A673 (cell line): Measurements from ENCODE around the gene ACTL8. TPM values are rescaled to one million over a fixed set of nuclear protein-coding genes. Genes with fewer than 3 reads are reported as not detected.

Experiments
- BruUV-seq: library from RNA; stranded (reverse); fragments of 400-500 nt; replicated peaks from 2 replicates; lab custom pipeline; 2021; lab: Mats Ljungman, UMichigan
- CTCF ChIA-PET: fragments of 300-600 bp; sonication (Branson Sonifier 250); formaldehyde crosslinking; loops from one replicate; lab custom pipeline; 2022; ENCODE audit warnings: antibody characterized with exemption; lab: Charles Lee
- POLR2A ChIA-PET: fragments of 300-600 bp; sonication (Branson Sonifier 250); formaldehyde crosslinking; loops from one replicate; lab custom pipeline; 2022; ENCODE audit warnings: antibody characterized with exemption; ENCODE audit not compliant: low non-redundant PET; lab: Charles Lee
- DNase-seq: peaks from one replicate; pipeline ENCODE4 v3.0.0-alpha.2; 2015; ENCODE audit warnings: low spot score
- H3K27ac ChIP-seq: fragments of 200-600 bp; sonication (generic); 2 replicates; pipeline ENCODE4 v1.5.1; 2016; ENCODE audit warnings: mixed run types, low read depth, mild to moderate bottlenecking, mixed read lengths, antibody characterized with exemption, low read length; ENCODE audit not compliant: poor library complexity, severe bottlenecking
- H3K27me3 ChIP-seq: fragments of 200-600 bp; sonication (generic); replicated peaks from 2 replicates; pipeline ENCODE4 v1.6.1; 2017; ENCODE audit warnings: mixed run types, low read depth, mild to moderate bottlenecking, mixed read lengths, antibody characterized with exemption, low read length; ENCODE audit not compliant: insufficient read depth, poor library complexity
- H3K36me3 ChIP-seq: fragments of 200-600 bp; sonication (generic); 2 replicates; pipeline ENCODE4 v1.6.1; 2016; ENCODE audit warnings: mixed run types, mild to moderate bottlenecking, mixed read lengths, antibody characterized with exemption, low read length; ENCODE audit not compliant: insufficient read depth, poor library complexity, severe bottlenecking
- H3K4me1 ChIP-seq: fragments of 200-600 bp; sonication (generic); 2 replicates; pipeline ENCODE4 v1.6.1; 2017; ENCODE audit warnings: mixed run types, mild to moderate bottlenecking, mixed read lengths, antibody characterized with exemption, low read length; ENCODE audit not compliant: insufficient read depth, poor library complexity, severe bottlenecking
- H3K4me3 ChIP-seq: fragments of 200-600 bp; sonication (generic); 2 replicates; pipeline ENCODE4 v1.5.1; 2016; ENCODE audit warnings: low read depth, mixed run types, mild to moderate bottlenecking, mixed read lengths, low read length; ENCODE audit not compliant: poor library complexity, severe bottlenecking
- H3K9me3 ChIP-seq: fragments of 200-600 bp; sonication (generic); 2 replicates; pipeline ENCODE4 v1.6.1; 2016; ENCODE audit warnings: mixed run types, low read depth, mild to moderate bottlenecking, mixed read lengths, antibody characterized with exemption, low read length; ENCODE audit not compliant: poor library complexity, severe bottlenecking
- CTCF ChIP-seq: fragments of 300-800, 200-600 bp; sonication (generic); conservative IDR thresholded peaks from 2 replicates; pipeline ENCODE4 v1.5.1; 2017; ENCODE audit warnings: low read depth, mild to moderate bottlenecking, antibody characterized with exemption, low read length, moderate library complexity, mixed read lengths
- EZH2 ChIP-seq: fragments of 200-600 bp; sonication (generic); IDR thresholded peaks from 2 replicates; pipeline ENCODE4 v1.6.1; 2017; ENCODE audit warnings: borderline replicate concordance, low read depth, mild to moderate bottlenecking, mixed read lengths, antibody characterized with exemption, low read length; ENCODE audit not compliant: poor library complexity, severe bottlenecking
- intact Hi-C: fragments of 100-400 bp; cut with micrococcal nuclease; formaldehyde crosslinking; loops from one replicate; pipeline ENCODE4 v1.10.0; 2022; ENCODE audit not compliant: unreplicated experiment
- total RNA-seq: library from RNA; stranded (reverse); gene quantifications from 2 replicates; pipeline ENCODE4 v1.2.3, GENCODE V29; 2021

ACTL8 gene
- total RNA-seq, 1 experiment from 2014 or later: 0.28 TPM

GRCh38 chr1:17847111-17847510 lies 92.0 kb downstream of the ACTL8 start:
- DNase-seq: no peak
- intact Hi-C loops: no loop called here
- no TSS peak for BruUV-seq
- TF ChIP-seq CTCF: no peak
- TF ChIP-seq EZH2: no peak
- ChIA-PET CTCF (no interaction called here), POLR2A (no interaction called here)
- H3K27ac ChIP-seq: no peak overlapping the region
- H3K4me3 ChIP-seq: no peak overlapping the region
- no peaks in the 10 kb centered on the region for H3K4me1 ChIP-seq
- H3K9me3 ChIP-seq: no peaks in the 10 kb centered on the region
- H3K36me3 ChIP-seq: no peaks in the 10 kb centered on the region
- H3K27me3 ChIP-seq: no peaks in the 10 kb centered on the region

- intact Hi-C loops: no loop called here
- Histone ChIP-seq H3K27ac (no peak overlapping the region), H3K27me3 (no peaks in the 10 kb centered on the region), H3K36me3 (no peaks in the 10 kb centered on the region), H3K4me3 (no peak overlapping the region), H3K9me3 (no peaks in the 10 kb centered on the region), H3K4me1 (no peaks in the 10 kb centered on the region)
- ChIA-PET POLR2A (no interaction called here), CTCF (no interaction called here)
- BruUV-seq: no TSS peak
- TF ChIP-seq CTCF (no peak), EZH2 (no peak)
- no peak for DNase-seq
Measured at GRCh38 chr1:17849216-17849615, 94.1 kb downstream of the ACTL8 start.

- Histone ChIP-seq H3K9me3 (no peaks in the 10 kb centered on the region), H3K4me3 (no peak overlapping the region), H3K4me1 (no peaks in the 10 kb centered on the region), H3K27ac (no peak overlapping the region), H3K27me3 (no peaks in the 10 kb centered on the region), H3K36me3 (no peaks in the 10 kb centered on the region)
- no TSS peak for BruUV-seq
- TF ChIP-seq CTCF (no peak), EZH2 (no peak)
- POLR2A ChIA-PET: no interaction called here
- DNase-seq: no peak
- CTCF ChIA-PET: no interaction called here
- intact Hi-C loops: no loop called here
Measured at GRCh38 chr1:17851056-17851455, 95.9 kb downstream of the ACTL8 start.
